T-helper 1 cell treated with Interleukin-12 subunit alpha and Interleukin-12 subunit beta and Interleukin-4 antibody, amounts not matched to agents 30 ng/mL and 1 ng/mL, for 36 hours (primary cell): ENCODE measurements around the gene CDH13. TPM values are rescaled to one million over a fixed set of nuclear protein-coding genes. Genes with fewer than 3 reads are reported as not detected.

Experiments used
- intact Hi-C: fragments of 100-400 bp; cut with micrococcal nuclease; formaldehyde crosslinking; loops from one replicate; pipeline ENCODE4 v1.15.1; 2024
- total RNA-seq: library from RNA; stranded (reverse); gene quantifications from 2 replicates; pipeline ENCODE4 v1.2.3, GENCODE V29; 2022

CDH13 gene
- total RNA-seq, 1 donor from 2014 or later, result not detected

DNA sequence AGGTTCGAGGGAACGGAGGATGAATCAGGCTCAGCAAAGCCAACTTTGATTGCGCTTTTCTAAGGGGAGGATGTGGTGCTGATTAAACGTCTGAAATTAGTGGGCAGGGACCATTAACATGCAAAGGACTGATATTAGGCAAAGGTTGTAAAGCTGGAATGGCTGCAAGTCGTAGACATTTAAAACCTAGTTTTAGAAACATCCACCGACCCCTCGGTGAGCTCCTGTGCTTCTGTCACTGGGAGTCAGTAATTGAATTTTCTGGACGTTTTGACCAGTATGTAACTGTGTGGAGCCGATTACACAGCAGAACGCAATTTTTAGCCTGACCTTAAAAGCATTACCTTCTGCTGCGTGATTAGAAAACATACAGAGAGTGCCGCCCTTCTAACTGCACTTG is 960.4 kb downstream of the CDH13 start:
- intact Hi-C loops, result no loop called here

DNA sequence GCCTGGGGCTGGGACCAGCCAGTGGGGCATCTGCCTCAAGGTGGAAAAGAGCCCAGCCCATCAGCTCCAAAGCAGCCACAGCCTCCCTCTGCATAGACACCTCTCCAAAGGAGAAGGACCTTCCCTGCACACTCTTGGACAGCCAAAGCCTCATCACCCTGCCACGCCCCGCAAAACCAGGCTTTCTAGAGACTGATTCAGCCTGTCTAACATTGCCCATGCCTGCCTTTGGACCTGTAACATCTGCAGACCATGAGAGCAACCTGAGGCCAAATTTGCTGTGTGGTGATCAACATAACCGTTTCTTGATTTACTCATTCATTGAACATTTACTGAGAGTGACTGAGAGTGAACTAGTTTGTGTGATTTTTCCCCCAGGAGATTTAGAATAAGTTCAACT is 961.3 kb downstream of the CDH13 start:
- intact Hi-C loops, result no loop called here

DNA sequence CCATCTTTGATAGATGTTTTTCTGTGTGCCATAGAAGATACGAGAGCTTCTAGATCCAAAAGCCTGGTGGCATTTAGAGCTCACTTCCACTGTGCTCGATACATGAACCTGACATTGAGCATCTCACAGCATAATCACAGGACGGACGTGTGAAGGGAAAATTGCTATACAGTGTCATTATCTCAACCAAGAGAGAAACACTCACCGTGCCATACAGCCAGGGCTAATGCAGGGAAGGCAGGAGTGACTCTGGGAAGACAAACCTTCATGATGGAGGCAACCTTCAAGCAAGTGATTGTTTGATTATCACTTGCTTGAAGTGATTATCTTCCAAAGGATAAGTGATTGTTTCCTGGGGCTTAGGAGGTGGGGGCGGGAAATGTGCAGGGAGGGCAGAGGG is 962.8 kb downstream of the CDH13 start:
- intact Hi-C loops, result no loop called here

DNA sequence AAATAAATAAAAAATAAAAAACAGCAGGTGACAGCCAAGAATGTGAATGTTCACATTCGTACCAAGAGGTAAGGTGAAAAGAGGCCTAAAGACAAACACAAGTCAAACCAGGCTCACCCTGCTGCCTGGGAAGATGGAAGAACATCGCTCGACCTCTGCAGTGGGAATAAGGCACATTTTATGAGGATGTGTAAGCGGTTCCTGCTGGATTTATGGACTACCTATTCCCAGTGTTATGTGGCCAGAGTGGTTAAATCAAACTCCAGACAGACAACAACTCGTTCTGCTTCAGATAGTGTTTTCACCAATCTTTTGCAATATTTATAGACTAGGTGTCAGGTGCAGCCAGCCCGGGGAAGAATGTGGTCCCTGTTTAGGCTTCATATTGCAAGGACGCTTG is 966.0 kb downstream of the CDH13 start:
- intact Hi-C loops, result no loop called here

DNA sequence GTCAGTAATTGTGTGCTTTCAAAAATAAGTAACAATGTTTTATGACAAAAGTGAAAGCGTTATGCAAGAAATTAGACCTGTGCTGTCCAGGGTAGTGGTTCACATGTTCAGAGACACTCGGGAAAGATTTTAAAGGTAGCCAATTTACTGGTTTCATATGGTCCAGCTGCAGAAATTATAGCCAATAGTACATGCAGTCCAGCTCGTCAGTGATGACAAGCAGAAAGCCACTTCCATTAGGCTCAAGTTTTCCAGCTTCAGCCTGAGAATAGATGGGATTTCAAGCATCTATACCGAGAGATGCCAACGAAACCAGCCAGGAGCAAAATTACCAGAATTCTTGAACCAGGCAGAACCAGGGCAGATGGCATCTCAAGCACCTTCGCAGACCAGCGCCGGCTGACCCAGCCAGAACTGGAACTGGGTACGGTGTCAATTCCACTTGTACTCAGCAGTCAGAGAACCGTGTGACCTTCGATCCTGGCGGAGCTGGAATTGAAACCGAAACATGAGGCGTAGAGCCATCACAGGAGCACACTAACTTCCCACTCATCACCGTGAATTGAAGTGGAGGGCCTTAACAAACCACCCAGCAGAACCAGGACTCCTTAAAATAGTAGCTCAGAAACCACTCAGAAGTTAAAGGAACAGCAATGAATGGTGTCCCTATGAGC is 973.2 kb downstream of the CDH13 start:
- intact Hi-C loops, result no loop called here

DNA sequence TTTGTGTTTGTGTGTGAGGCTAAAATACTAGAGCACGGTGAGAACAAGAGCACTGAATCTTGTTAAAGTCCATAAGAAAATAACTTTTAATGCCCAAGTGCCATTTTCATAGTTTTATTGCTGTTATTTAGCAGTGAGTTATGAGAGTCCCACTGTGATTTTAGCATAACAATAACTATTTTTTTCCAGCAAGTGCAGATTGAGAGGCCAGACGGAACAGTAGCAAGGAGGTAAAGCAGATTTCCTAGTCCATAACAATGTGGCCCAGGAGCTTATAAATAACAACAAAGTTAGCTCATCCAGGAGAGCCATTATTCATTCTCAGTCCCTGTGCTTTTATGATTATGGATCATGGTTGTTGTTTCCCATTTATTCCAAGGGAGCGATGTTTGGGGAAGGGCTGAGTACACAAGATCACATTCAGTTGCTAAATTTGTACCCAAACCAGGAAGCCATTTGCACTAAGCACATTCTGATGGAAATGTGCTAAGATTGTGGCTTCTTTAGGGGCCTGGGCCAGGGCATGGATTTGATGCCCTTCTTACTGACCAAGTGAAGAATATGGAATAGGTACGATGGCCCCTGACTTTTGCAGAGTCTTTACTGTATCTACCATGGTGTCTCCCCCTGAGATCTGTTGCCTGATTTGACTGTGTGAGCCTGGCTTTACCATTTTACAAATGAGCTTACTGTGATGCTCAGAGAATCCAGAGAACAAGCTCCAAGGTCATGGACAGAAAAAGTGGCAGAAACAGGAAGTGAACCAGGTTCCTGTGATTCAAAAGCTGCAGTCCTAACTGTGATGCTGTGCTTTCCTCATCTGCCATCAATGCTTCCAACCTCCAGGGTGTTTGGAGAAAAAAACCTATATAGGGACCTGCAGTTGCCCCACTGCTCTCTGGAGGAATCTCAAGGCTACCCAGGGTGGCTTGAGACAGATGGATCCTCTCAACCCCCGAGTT is 976.3 kb downstream of the CDH13 start:
- intact Hi-C loops, result no loop called here

DNA sequence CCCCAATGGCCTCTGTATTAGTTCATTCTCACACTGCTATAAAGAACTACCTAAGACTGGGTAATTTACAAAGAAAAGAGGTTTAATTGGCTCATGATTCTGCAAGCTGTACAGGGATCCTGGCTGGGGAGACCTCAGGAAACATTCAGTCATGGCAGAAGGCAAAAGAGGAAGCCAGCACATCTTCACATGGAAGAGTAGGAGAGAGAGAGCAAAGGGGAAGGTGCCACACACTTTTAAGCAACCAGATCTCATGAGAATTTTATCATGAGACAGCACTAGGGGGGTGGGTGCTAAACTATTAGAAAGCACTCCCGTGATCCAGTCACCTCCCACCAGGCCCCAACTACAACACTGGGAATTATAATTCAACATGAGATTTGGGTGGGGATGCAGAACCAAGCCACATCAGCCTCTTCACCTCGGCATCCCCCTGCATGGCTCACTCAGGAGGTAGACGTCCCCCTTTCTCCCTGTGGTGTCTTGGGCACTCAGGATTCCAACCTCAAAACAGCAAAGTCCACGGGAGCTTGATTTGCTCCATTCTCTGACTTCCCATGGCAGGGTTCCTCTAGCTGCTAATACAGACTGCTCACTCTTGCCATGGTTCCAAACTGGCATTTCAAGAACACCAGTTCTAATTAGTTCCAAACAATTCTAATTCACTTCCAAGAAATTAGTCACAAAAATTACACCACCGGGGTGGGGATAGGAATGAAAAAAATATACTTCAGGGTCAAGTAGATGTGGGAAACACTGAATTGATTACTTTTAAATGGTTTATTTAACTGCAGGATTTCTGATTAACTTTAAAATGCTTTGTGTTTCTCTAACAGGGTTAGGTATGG is 977.2 kb downstream of the CDH13 start:
- intact Hi-C loops, result no loop called here

DNA sequence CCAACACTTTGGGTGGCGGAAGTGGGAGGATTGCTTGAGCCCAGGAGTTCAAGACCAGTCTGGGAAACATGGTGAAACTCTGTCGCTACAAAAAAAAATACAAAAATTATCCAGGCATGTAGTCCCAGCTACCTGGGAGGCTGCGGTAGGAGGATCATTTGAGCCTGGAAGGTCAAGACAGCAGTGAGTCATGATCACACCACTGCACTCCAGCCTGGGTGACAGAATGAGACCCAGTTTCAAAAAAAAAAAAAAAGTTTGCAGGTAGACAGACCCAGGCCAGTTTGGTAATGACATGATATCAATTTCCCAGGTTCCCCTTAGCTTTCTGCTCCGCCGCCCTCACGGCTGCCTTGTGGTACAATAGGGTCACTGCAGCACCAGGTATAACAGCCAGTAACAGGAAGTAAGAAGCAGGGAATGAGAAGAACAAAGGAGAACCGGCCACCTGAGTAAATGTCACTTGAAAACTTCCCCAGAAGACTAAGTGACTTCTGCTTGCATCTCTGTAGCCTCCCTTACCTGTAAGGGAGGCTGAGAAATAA is 979.8 kb downstream of the CDH13 start:
- intact Hi-C loops, result no loop called here

DNA sequence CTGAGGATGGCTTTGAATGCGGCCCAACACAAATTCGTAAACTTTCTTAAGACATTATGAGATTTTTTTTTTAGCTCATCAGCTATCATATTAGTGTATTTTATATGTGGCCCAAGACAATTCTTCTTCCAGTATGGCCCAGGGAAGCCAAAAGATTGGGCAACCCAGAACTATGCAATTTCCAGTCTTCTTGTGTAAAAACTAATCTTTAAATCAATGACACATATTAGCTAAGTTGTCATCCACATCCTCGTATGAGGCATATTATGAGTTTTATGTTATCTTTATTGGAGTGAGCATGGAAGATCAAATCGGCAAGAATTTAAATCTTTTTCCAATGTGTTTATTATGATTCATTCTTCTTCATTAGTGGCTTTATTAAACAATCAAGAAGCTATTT is 982.4 kb downstream of the CDH13 start:
- intact Hi-C loops, result no loop called here

DNA sequence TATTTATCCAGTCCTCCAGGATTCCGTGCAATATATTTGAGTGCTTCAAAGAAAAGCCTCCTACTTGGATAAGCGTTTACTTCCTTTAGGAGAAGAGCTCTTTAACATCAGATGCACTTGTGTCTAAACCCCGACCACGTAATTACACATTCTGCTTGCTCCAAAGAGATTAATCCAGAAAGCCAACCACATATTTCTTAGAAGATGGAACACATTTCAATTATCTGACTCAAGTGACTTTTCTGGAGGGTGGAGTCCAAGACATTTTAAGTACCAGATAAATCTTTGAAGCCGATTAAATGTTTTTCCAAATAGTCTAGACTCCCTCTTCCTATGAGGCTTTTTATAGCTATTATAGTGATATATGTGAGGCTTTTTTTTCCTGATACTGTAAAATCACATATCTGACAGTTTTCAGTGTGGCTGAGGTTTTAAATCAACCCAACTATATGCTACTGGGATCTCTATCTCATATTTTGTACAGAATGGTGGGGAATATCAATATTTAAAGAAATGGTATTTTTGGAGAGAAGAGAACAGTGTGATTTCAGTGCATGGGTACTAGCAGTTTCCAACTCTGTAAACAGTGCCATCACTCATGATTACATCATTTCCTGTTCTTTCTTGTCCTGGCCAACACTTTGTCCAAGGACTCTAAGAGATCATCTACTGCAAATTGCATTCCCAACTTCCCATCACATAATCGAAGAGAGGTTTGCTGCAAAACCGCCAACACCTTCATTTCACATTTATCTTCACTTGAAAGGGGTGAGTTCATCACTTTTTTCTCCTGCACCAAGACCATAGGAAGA is 988.6 kb downstream of the CDH13 start:
- intact Hi-C loops, result no loop called here

DNA sequence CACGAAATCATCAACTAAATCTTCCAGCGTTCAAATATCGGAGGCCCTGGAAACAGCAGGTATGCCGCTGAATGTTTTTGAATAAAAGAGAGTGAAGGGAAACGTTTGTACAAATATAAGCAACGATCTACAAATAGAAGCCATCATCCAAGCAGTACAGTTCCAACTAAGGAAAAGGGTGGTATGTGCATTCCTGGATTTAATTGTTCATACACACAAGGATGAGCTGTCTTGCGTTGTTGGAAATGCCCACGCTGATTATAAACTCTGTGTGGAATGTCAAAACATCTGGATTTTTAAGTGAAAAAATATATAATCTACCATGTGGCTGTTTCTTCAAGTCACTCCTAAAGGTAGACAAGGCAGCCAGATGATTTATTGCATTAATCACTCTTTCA is 989.2 kb downstream of the CDH13 start:
- intact Hi-C loops, result no loop called here

DNA sequence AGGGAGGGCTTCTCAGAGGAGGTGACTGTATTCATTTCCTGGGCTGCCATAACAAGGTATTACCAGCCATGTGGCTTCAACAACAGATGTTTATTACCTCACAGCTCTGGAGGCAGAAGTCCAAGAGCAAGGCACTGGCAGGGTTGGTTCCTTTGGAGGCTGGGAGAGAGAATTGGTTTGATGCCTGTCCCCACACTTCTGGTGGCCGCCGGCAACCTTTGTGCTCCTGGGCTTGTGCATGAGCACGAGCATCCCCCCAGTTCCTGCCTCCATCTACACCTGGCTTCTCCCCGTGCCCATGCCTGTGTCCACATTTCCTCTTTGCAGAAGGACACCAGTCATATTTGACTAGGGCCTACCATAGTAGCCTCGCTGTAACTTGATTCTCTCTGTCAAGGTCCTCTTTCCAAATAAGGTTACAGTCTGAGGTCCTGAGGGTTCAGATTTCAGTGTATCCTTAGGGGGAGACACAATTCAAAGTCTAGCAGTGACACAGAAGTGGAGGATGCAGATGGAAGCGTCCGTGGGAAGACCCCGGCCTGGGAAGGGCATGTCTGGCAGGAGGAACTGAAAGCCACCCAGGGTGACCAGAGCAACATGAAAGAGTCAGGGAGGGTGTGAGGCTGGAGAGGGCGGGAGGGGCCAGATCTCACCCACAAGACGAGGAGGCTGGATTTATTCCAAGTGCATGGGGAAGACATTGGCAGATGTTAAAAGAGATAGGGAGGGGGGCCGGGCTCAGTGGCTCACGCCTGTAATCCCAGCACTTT is 992.8 kb downstream of the CDH13 start:
- intact Hi-C loops, result no loop called here

DNA sequence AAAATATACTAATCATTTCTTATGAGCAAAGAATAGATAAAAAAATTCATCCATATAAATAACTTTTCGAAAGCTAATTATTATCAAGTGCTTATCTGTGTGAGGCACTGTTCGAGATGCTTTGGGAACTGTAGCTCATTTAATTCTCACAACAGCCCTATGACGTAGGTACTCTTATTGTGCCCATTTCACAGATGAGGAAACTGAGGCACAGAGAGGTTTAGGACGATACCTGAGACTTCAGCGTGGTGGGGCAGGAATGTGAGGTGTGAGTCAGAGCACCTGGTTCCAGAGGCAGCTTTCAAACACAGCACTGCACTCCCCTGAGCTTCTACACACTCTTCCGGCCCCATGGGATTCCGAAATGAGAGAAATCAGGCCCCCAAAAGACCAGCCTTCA is 995.2 kb downstream of the CDH13 start:
- intact Hi-C loops, result no loop called here

DNA sequence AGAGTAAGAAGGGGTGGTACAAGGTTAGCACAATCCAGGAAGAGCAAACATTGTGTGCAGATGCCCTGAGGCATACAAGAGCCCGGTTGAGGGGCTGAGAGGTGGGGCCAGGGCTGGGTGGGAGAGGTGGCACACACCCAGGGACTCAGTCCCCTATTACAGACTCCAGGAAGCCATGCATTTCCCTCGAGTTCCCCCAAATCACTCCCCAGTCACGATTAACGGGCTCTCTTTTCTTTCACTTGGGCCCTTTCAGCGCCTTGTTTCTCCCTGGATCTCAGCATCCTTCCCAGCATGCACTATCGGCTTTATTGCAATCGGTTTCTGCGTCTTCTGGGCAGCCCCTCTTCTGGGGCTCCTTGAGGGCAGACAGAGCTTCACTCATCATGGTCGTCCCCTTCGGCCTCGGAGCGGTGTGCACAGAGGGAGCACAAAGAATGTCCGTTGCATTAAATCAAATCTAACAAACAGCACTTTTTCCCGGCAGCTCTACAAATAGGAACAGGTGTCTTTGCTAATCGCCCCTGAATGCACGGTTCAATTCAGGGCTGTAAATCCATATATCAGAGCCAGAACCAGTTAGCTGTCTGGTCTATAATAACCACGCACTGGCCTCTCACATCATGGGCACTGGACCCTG is 996.4 kb downstream of the CDH13 start:
- intact Hi-C loops, result no loop called here

DNA sequence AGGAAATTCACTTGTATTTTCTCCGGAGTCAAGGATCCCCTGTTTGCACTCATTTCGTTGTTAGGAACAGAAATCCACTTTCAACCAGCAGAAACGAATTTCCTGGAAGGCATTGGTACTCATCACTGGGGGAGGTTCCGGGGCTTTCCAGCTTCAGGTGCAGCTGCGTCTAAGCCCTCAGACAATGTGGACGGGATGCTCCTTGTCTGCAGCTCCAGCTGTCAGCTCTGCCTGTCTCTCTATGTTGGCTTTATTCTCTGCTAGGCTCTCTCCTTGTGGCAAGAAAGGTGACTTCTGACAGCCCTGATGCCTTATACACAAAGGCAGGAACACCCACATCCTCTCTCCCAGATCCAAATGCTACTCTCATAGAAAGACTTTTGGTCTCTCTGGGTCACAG is 997.1 kb downstream of the CDH13 start:
- intact Hi-C loops, result no loop called here

DNA sequence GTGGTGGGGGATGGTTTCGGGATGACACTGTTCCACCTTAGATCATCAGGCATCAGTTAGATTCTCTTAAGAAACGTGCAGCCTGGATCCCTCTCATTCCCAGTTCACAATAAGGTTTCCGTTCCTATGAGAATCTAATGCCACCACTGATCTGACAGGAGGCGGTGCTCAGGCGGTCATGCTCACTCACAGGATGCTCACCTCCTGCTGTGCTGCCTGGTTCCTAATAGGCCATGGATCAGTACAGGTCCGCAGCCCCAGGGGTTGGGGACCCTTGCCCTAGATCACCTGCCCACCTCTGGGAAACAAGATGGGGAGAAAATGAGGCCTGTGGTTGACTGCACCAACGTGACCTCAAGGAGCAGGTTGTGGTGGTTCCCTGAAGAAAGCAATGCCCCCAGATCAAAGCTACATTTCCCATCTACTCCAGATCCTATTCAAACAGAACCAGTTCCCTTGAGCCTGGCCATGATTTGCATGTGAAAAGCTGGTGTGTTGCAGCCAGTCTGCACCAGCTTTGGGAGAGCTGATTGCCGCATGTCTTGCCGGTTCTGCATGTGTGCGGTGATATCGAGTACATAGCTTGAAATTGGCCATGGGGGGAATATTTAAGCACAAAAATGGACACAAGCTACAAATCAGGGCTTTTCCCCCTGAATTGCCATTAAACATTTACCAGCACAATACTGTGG is 997.8 kb downstream of the CDH13 start:
- intact Hi-C loops, result no loop called here

DNA sequence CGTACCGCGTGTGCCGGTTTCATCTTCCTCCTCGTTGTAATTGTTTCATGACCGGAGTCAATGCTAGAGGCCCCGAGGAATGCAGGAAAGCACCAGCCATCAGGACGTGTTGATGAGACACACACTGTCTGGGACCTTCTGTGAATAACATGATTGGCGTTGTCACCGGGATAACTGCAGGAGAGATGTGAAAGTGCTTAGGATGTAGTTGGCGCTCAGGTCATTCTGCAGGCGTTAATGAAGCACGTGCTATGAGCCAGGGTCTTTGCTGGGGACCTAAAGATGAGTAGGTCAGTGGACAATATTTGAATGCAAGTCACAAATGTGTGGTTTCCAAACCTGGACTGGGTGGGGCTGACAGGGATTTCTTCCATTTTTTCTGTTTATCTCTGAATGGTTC is 999.4 kb downstream of the CDH13 start:
- intact Hi-C loops, result no loop called here

DNA sequence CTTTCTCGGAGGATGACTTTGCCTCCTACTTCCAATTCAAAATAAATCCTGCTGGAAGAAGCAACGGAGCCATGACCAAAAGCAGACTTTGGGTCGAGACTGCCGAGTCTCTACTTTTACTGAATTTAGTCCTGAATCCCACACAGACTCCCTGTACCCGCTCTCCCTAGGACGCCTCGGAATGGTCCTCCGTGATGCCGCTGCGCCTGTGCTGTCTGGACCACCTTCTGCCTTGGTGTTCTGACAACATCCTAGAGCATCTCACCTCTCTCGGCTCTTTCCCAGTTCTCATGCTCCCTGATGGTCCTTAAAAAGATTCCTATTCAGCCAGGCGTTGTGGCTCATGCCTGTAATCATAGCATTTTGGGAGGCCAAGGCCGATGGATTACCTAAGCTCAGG is 999.9 kb downstream of the CDH13 start:
- intact Hi-C loops, result no loop called here

DNA sequence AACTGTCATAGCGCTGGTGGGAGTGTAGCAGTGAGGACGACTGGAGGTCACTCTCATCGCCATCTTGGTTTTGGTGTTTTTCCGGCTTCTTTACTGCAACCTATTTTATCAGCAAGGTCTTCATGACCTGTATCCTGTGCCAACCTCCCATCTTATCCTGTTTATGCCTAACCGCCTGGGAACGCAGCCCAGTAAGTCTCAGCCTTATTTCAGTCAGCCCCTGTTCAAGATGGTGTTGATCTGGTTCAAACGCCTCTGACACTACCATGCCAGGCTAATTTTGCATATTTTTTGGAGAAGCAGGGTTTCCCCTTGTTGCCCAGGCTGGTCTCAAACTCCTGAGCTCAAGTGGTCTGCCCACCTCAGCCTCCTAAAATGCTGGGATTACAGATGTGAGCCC is 1001.2 kb downstream of the CDH13 start:
- intact Hi-C loops, result no loop called here
